ENCODE data around the gene RUBCNL.

RUBCNL gene

GRCh38 chr13:46340631-46341111 lies 46.4 kb downstream of the RUBCNL start:
- no peaks in the 10 kb centered on the region for H4K20me1 ChIP-seq (ENCODE audit: insufficient read depth, low read length)
- TF ChIP-seq EZH2 (optimal IDR thresholded peaks at IDR 0.05; ENCODE audit: low read depth, low read length) (no peak), EZH2phosphoT487 (IDR thresholded peaks at IDR 0.05; ENCODE audit: low read length) (no peak)
- TF ChIP-seq, protein P1, sequence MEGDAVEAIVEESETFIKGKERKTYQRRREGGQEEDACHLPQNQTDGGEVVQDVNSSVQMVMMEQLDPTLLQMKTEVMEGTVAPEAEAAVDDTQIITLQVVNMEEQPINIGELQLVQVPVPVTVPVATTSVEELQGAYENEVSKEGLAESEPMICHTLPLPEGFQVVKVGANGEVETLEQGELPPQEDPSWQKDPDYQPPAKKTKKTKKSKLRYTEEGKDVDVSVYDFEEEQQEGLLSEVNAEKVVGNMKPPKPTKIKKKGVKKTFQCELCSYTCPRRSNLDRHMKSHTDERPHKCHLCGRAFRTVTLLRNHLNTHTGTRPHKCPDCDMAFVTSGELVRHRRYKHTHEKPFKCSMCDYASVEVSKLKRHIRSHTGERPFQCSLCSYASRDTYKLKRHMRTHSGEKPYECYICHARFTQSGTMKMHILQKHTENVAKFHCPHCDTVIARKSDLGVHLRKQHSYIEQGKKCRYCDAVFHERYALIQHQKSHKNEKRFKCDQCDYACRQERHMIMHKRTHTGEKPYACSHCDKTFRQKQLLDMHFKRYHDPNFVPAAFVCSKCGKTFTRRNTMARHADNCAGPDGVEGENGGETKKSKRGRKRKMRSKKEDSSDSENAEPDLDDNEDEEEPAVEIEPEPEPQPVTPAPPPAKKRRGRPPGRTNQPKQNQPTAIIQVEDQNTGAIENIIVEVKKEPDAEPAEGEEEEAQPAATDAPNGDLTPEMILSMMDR (IDR thresholded peaks at IDR 0.05; ENCODE audit: low read length): no peak
- no peaks in the 10 kb centered on the region for H3K4me1 ChIP-seq (ENCODE audit: low read length)
- H3K9me2 ChIP-seq (replicated peaks; ENCODE audit: insufficient read depth, low read length): no peaks in the 10 kb centered on the region
- H3K27me3 ChIP-seq (replicated peaks; ENCODE audit: insufficient read depth, low read length): no peaks in the 10 kb centered on the region
- no peaks in the 10 kb centered on the region for H3K9me3 ChIP-seq (replicated peaks; ENCODE audit: insufficient read depth, low read length)
- no peaks in the 10 kb centered on the region for H3K36me3 ChIP-seq (replicated peaks; ENCODE audit: insufficient read depth, low read length)
- H3K79me2 ChIP-seq (ENCODE audit: low read length): no peaks in the 10 kb centered on the region
- no peak overlapping the region for H2AFZ ChIP-seq (ENCODE audit: low read length)
- no peak overlapping the region for H3K27ac ChIP-seq (ENCODE audit: low read length)
- no peak overlapping the region for H3K4me2 ChIP-seq (ENCODE audit: low read depth, low read length)
- H3K4me3 ChIP-seq (ENCODE audit: low read length): no peak overlapping the region
- no peak for DNase-seq
- H3F3A ChIP-seq (ENCODE audit: insufficient read depth, low read length): no peaks in the 10 kb centered on the region
- H3K9ac ChIP-seq (ENCODE audit: low read length): no peak overlapping the region

GRCh38 chr13:46340011-46340410 lies 47.0 kb downstream of the RUBCNL start:
- H3K27ac ChIP-seq (ENCODE audit: low read length): no peak overlapping the region
- H3K36me3 ChIP-seq (replicated peaks; ENCODE audit: insufficient read depth, low read length): no peaks in the 10 kb centered on the region
- H3K79me2 ChIP-seq (ENCODE audit: low read length): no peaks in the 10 kb centered on the region
- DNase-seq: no peak
- no peak overlapping the region for H3K4me2 ChIP-seq (ENCODE audit: low read depth, low read length)
- H3F3A ChIP-seq (ENCODE audit: insufficient read depth, low read length): no peaks in the 10 kb centered on the region
- H3K9ac ChIP-seq (ENCODE audit: low read length): no peak overlapping the region
- no peak overlapping the region for H2AFZ ChIP-seq (ENCODE audit: low read length)
- H3K9me2 ChIP-seq (replicated peaks; ENCODE audit: insufficient read depth, low read length): no peaks in the 10 kb centered on the region
- no peaks in the 10 kb centered on the region for H3K27me3 ChIP-seq (replicated peaks; ENCODE audit: insufficient read depth, low read length)
- no peak overlapping the region for H3K4me3 ChIP-seq (ENCODE audit: low read length)
- no peaks in the 10 kb centered on the region for H3K9me3 ChIP-seq (replicated peaks; ENCODE audit: insufficient read depth, low read length)
- H3K4me1 ChIP-seq (ENCODE audit: low read length): no peaks in the 10 kb centered on the region
- H4K20me1 ChIP-seq (ENCODE audit: insufficient read depth, low read length): no peaks in the 10 kb centered on the region
- no peak for TF ChIP-seq EZH2phosphoT487 (IDR thresholded peaks at IDR 0.05; ENCODE audit: low read length)
- TF ChIP-seq EZH2 (optimal IDR thresholded peaks at IDR 0.05; ENCODE audit: low read depth, low read length): no peak

DNA sequence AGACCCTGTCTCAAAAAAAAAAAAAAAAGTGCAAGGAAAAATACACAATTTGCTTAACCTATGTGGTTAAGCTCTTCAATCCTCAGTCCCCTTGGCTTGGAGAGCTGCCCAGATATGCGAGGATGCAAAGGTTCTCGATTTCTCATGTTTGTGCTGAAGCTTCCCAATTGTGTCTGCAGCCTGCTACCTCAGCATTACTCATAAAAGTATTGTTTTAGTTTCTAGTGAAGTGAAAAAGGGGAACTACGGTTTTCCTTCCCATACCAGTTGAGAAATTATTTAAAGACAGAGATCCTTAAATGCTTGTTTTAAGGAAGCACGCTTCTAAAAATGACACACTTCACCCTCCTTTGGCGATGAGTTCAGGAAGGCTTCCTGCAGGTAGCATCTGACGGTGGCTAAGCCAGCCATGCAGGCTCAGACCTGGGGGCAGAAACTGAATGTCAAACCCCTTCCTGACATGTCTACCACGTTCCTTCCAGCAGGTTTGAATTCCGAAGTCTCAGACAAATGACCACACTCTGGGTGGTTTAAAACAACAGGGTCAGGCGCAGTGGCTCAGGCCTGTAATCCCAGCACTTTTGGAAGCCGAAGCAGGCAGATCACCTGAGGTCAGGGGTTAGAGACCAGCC lies 47.9 kb downstream of the RUBCNL start:
- Histone ChIP-seq H4K20me1 (ENCODE audit: insufficient read depth, low read length) (no peaks in the 10 kb centered on the region), H3K9ac (ENCODE audit: low read length) (no peak overlapping the region), H3K27me3 (replicated peaks; ENCODE audit: insufficient read depth, low read length) (no peaks in the 10 kb centered on the region), H2AFZ (ENCODE audit: low read length) (no peak overlapping the region), H3K4me1 (ENCODE audit: low read length) (no peaks in the 10 kb centered on the region), H3K9me2 (replicated peaks; ENCODE audit: insufficient read depth, low read length) (no peaks in the 10 kb centered on the region), H3K9me3 (replicated peaks; ENCODE audit: insufficient read depth, low read length) (no peaks in the 10 kb centered on the region), H3K4me2 (ENCODE audit: low read depth, low read length) (no peak overlapping the region), H3K4me3 (ENCODE audit: low read length) (no peak overlapping the region), H3K79me2 (ENCODE audit: low read length) (no peaks in the 10 kb centered on the region), H3K36me3 (replicated peaks; ENCODE audit: insufficient read depth, low read length) (no peaks in the 10 kb centered on the region), H3K27ac (ENCODE audit: low read length) (no peak overlapping the region), H3F3A (ENCODE audit: insufficient read depth, low read length) (no peaks in the 10 kb centered on the region)
- TF ChIP-seq EZH2 (optimal IDR thresholded peaks at IDR 0.05; ENCODE audit: low read depth, low read length): no peak
- TF ChIP-seq, protein P1 (IDR thresholded peaks at IDR 0.05; ENCODE audit: low read length): no peak
- no peak for TF ChIP-seq EZH2phosphoT487 (IDR thresholded peaks at IDR 0.05; ENCODE audit: low read length)
- no peak for DNase-seq

DNA sequence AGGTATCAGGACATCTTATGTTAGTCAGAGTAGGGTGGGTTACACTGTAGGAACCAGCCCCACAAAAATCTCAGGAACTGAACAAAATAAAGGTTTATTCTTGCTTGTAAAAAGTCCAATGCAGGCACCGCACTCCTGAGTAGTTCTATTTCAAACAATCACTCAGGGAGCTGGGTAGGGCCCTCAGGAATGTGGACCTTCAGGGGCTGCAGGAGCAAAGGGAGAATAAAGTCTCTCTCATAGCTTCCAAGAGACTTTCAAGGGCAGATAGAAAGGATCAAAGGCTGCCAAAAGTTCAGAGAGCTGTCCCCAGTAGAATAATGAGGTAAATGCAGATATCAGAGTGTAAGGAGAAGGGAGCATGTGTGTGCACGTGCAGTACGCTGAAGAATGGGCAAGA lies 49.4 kb downstream of the RUBCNL start:
- H2AFZ ChIP-seq (ENCODE audit: low read length): no peak overlapping the region
- no peaks in the 10 kb centered on the region for H4K20me1 ChIP-seq (ENCODE audit: insufficient read depth, low read length)
- no peaks in the 10 kb centered on the region for H3K79me2 ChIP-seq (ENCODE audit: low read length)
- no peak overlapping the region for H3K4me2 ChIP-seq (ENCODE audit: low read depth, low read length)
- no peaks in the 10 kb centered on the region for H3K27me3 ChIP-seq (replicated peaks; ENCODE audit: insufficient read depth, low read length)
- H3K36me3 ChIP-seq (replicated peaks; ENCODE audit: insufficient read depth, low read length): no peaks in the 10 kb centered on the region
- TF ChIP-seq, protein P1 (IDR thresholded peaks at IDR 0.05; ENCODE audit: low read length): no peak
- TF ChIP-seq EZH2phosphoT487 (IDR thresholded peaks at IDR 0.05; ENCODE audit: low read length) (no peak), EZH2 (optimal IDR thresholded peaks at IDR 0.05; ENCODE audit: low read depth, low read length) (no peak)
- H3K27ac ChIP-seq (ENCODE audit: low read length): no peak overlapping the region
- no peaks in the 10 kb centered on the region for H3K9me3 ChIP-seq (replicated peaks; ENCODE audit: insufficient read depth, low read length)
- no peaks in the 10 kb centered on the region for H3F3A ChIP-seq (ENCODE audit: insufficient read depth, low read length)
- no peak overlapping the region for H3K9ac ChIP-seq (ENCODE audit: low read length)
- no peaks in the 10 kb centered on the region for H3K9me2 ChIP-seq (replicated peaks; ENCODE audit: insufficient read depth, low read length)
- H3K4me1 ChIP-seq (ENCODE audit: low read length): no peaks in the 10 kb centered on the region
- DNase-seq: no peak
- no peak overlapping the region for H3K4me3 ChIP-seq (ENCODE audit: low read length)
